Measurements from ENCODE around the gene URB2. TPM values are rescaled to one million over a fixed set of nuclear protein-coding genes. Genes with fewer than 3 reads are reported as not detected.

Gene URB2
- 10 to 100 TPM in 2 of 4 donors, 1 to 10 TPM in 2; 6.0 to 12.1 (median 9.2) TPM for total RNA-seq

- peak within 1 kb of the TSS; percentile 80 to 83 for H3K4me3 ChIP-seq
- TF ChIP-seq POLR2A (IDR thresholded peaks at IDR 0.05) (peak; percentile 59 to 72), EP300 (IDR thresholded peaks at IDR 0.05) (no peak), CTCF (IDR thresholded peaks at IDR 0.05) (peak in 3 of 4 experiments; percentile 20 to 32 (median 30)), POLR2AphosphoS5 (IDR thresholded peaks at IDR 0.05) (peak; percentile 43)
- H3K4me1 ChIP-seq: peaks cover 5 to 54% (median 12%) of the 10 kb centered on the region in 3 donors
- H3K9me3 ChIP-seq: no peaks in the 10 kb centered on the region
- 0% methylated on average over 4 to 7 of the region's 97 CpGs for WGBS, 2 donors (ENCODE audit: low coverage in 1 of 2)
- H3K36me3 ChIP-seq: peaks cover 0 to 4% of the 10 kb centered on the region in 2 donors
- no peaks in the 10 kb centered on the region for H3K27me3 ChIP-seq
- ATAC-seq: peak; percentile 97
- H3K27ac ChIP-seq: peak within 1 kb of the TSS; percentile 66 to 96 (median 94)
Measured at GRCh38 chr1:229625915-229626831, at the start of gene URB2, which contains the start of gene TAF5L. URB2 (plus strand) TSS chr1:229626247; CDS start chr1:229627634, 1,387 bp downstream. TAF5L (minus strand) TSS chr1:229626122; CDS start chr1:229614482, 11,640 bp downstream.

GRCh38 chr1:229578168-229579058 lies 47.6 kb upstream of the URB2 start:
- Histone ChIP-seq H3K27ac (peak overlapping the region in 3 of 4 donors; percentile 35 to 75 (median 71)), H3K4me3 (peak overlapping the region in 1 of 2 donors; percentile 17)
- no peak for ATAC-seq

DNA sequence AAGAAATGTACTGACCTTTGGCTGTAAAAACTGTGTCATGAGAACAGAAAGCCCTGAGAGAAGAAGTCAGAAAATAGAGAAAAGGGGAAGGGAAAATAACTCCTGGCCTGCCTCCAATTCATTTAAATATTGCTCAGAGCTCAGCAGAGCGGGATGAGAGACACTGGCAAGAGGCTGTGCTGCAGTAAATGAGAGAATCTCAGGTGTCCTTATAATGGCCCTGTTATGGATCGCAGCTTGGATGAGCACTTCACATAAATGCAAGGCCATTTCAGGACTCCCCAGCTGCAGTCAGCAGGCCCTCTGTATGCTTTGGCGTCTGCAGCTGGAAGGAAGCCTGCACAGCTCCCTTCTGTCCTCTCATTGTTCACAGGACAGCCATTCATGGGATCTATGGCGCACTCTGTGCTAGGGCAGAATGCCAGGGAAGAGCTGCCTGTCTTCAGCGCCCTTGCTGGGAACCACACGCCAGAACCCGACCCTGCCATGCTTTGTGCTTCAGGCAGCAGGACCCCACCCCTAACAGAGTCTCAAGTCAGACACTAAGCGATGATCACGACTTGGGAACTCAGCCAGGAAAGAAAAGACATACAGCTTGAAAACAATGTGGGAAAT lies 46.9 kb upstream of the URB2 start:
- ATAC-seq: no peak
- Histone ChIP-seq H3K4me3 (peak overlapping the region in 1 of 2 donors; percentile 17), H3K27me3 (no peaks in the 10 kb centered on the region), H3K4me1 (peaks cover 3 to 28% (median 16%) of the 10 kb centered on the region in 3 donors), H3K27ac (peak overlapping the region in 3 of 4 donors; percentile 35 to 75 (median 71)), H3K36me3 (no peaks in the 10 kb centered on the region), H3K9me3 (no peaks in the 10 kb centered on the region)
- no peak for TF ChIP-seq POLR2AphosphoS5 (IDR thresholded peaks at IDR 0.05)
- no peak for TF ChIP-seq CTCF (IDR thresholded peaks at IDR 0.05)
- no peak for TF ChIP-seq POLR2A (IDR thresholded peaks at IDR 0.05)
- TF ChIP-seq EP300 (IDR thresholded peaks at IDR 0.05): no peak
- WGBS, 2 donors (ENCODE audit: low coverage in 1 of 2): 11 to 26% methylated on average over 4 to 6 of the region's 9 CpGs

More at GRCh38 chr1:229578168-229579058, 47.6 kb upstream of the URB2 start:
- H3K27me3 ChIP-seq: no peaks in the 10 kb centered on the region
- no peaks in the 10 kb centered on the region for H3K9me3 ChIP-seq
- TF ChIP-seq CTCF (IDR thresholded peaks at IDR 0.05) (peak in 1 of 4 experiments; percentile 15), POLR2A (IDR thresholded peaks at IDR 0.05) (no peak)
- 59 to 71% methylated on average over 10 to 13 of the region's 14 CpGs for WGBS, 2 donors (ENCODE audit: low coverage in 1 of 2)
- no peaks in the 10 kb centered on the region for H3K36me3 ChIP-seq
- H3K4me1 ChIP-seq: peaks cover 3 to 28% (median 16%) of the 10 kb centered on the region in 3 donors

- TF ChIP-seq POLR2AphosphoS5 (IDR thresholded peaks at IDR 0.05): no peak
- TF ChIP-seq POLR2A (IDR thresholded peaks at IDR 0.05): no peak
- TF ChIP-seq EP300 (IDR thresholded peaks at IDR 0.05): no peak
- WGBS, 2 donors (ENCODE audit: low coverage in 1 of 2): 84 to 87% methylated on average over 3 of the region's 3 CpGs
Measured at GRCh38 chr1:229581485-229581884, 44.6 kb upstream of the URB2 start.

More at GRCh38 chr1:229581485-229581884, 44.6 kb upstream of the URB2 start:
- no peaks in the 10 kb centered on the region for H3K9me3 ChIP-seq
- H3K4me1 ChIP-seq: peaks cover 3 to 28% (median 16%) of the 10 kb centered on the region in 3 donors
- no peaks in the 10 kb centered on the region for H3K27me3 ChIP-seq
- no peak overlapping the region for H3K4me3 ChIP-seq
- H3K36me3 ChIP-seq: no peaks in the 10 kb centered on the region
- H3K27ac ChIP-seq: peak overlapping the region in 2 of 4 donors; percentile 53 to 57
- ATAC-seq: no peak

Measured in gastroesophageal sphincter (tissue), 4 donors.